OCI-LY1 (cell line): Measurements from ENCODE around the gene NAV2.

Source experiments
- CTCF ChIP-seq: fragments of 200-600 bp; sonication (generic), shearing (Covaris generic); IDR thresholded peaks from 2 replicates; pipeline ENCODE4 v1.5.1; 2017; ENCODE audit warnings: mild to moderate bottlenecking, antibody characterized with exemption, low read length, moderate library complexity, mixed read lengths
- EZH2 ChIP-seq: fragments of 200-600 bp; sonication (generic), shearing (Covaris generic); IDR thresholded peaks from 2 replicates; pipeline ENCODE4 v1.8.0; 2017; ENCODE audit warnings: borderline replicate concordance, mixed run types, mild to moderate bottlenecking, antibody characterized with exemption, low read length, moderate library complexity, mixed read lengths

- TF ChIP-seq CTCF, result no peak
- no peak for TF ChIP-seq EZH2
Measured at GRCh38 chr11:19931141-19931770, 218.6 kb downstream of the NAV2 start.
